Trophoblast cell (in vitro differentiated cells and primary cell): ENCODE measurements around the gene GATA3.
A peak's percentile ranks its signal among the peaks of the same experiment; 100 is the strongest.

Source experiments
- DNase-seq, 2 donors: peaks; one replicate each; pipeline ENCODE4 v3.0.0-alpha.2; 2016
- H2AFZ ChIP-seq: 2 replicates; pipeline ENCODE4 v1.6.1; 2013; ENCODE audit warnings: low read length, moderate library complexity, mild to moderate bottlenecking; ENCODE audit not compliant: insufficient read depth, poor library complexity
- H2AK5ac ChIP-seq: 2 replicates; pipeline ENCODE4 v1.6.1; 2013; ENCODE audit warnings: mild to moderate bottlenecking, low read length
- H2BK120ac ChIP-seq: 2 replicates; pipeline ENCODE4 v1.6.1; 2013; ENCODE audit warnings: low read length, mild to moderate bottlenecking, moderate library complexity; ENCODE audit not compliant: insufficient read depth, poor library complexity
- H2BK12ac ChIP-seq: 2 replicates; pipeline ENCODE4 v1.6.1; 2013; ENCODE audit warnings: mild to moderate bottlenecking, low read length, moderate library complexity
- H2BK5ac ChIP-seq: 2 replicates; pipeline ENCODE4 v1.6.1; 2013; ENCODE audit warnings: low read length, low read depth, moderate library complexity, mild to moderate bottlenecking; ENCODE audit not compliant: poor library complexity
- H3K14ac ChIP-seq: 2 replicates; pipeline ENCODE4 v1.6.1; 2013; ENCODE audit warnings: mild to moderate bottlenecking, low read length
- H3K18ac ChIP-seq: 2 replicates; pipeline ENCODE4 v1.6.1; 2013; ENCODE audit warnings: mild to moderate bottlenecking, low read length
- H3K23ac ChIP-seq: 2 replicates; pipeline ENCODE4 v1.6.1; 2013; ENCODE audit warnings: low read length
- H3K27ac ChIP-seq: 2 replicates; pipeline ENCODE4 v1.5.1; 2013; ENCODE audit warnings: low read depth, mild to moderate bottlenecking, inconsistent platforms, low read length, moderate library complexity
- H3K27me3 ChIP-seq: 2 replicates; pipeline ENCODE4 v1.6.1; 2013; ENCODE audit warnings: inconsistent platforms, mild to moderate bottlenecking, low read length, moderate library complexity; ENCODE audit not compliant: insufficient read depth
- H3K36me3 ChIP-seq, 2 experiments: 1 replicate in 1 of 2; 2 replicates in 1 of 2; pipeline ENCODE4 v1.6.1; 2013; ENCODE audit warnings: low read length in 2 of 2, mild to moderate bottlenecking in 2 of 2, moderate library complexity in 1 of 2; ENCODE audit not compliant: insufficient read depth in 2 of 2, control insufficient read depth in 1 of 2
- H3K4ac ChIP-seq: 2 replicates; pipeline ENCODE4 v1.6.1; 2013; ENCODE audit warnings: low read depth, mild to moderate bottlenecking, low read length, moderate library complexity
- H3K4me1 ChIP-seq, 2 experiments: 1 replicate in 1 of 2; 2 replicates in 1 of 2; pipeline ENCODE4 v1.6.1; 2013; ENCODE audit warnings: low read length in 2 of 2, mild to moderate bottlenecking in 2 of 2, moderate library complexity in 1 of 2; ENCODE audit not compliant: insufficient read depth in 2 of 2, control insufficient read depth in 1 of 2
- H3K4me2 ChIP-seq: 2 replicates; pipeline ENCODE4 v1.6.1; 2013; ENCODE audit warnings: inconsistent platforms, mild to moderate bottlenecking, low read length, moderate library complexity
- H3K4me3 ChIP-seq: 2 replicates; pipeline ENCODE4 v1.5.1; 2013; ENCODE audit warnings: mild to moderate bottlenecking, low read depth, low read length, inconsistent platforms
- H3K79me1 ChIP-seq: one replicate; pipeline ENCODE4 v1.6.1; 2013; ENCODE audit warnings: low read length
- H3K79me2 ChIP-seq: 2 replicates; pipeline ENCODE4 v1.6.1; 2013; ENCODE audit warnings: low read length, mild to moderate bottlenecking; ENCODE audit not compliant: control insufficient read depth, insufficient read depth, poor library complexity
- H3K9ac ChIP-seq: 2 replicates; pipeline ENCODE4 v1.6.1; 2013; ENCODE audit warnings: mild to moderate bottlenecking, low read length
- H3K9me3 ChIP-seq: 2 replicates; pipeline ENCODE4 v1.6.1; 2013; ENCODE audit warnings: low read depth, mild to moderate bottlenecking, control low read depth, inconsistent platforms, low read length; ENCODE audit not compliant: insufficient read depth
- H4K12ac ChIP-seq: 2 replicates; pipeline ENCODE4 v1.6.1; 2013; ENCODE audit warnings: low read depth, mild to moderate bottlenecking, low read length, moderate library complexity
- H4K8ac ChIP-seq: 2 replicates; pipeline ENCODE4 v1.6.1; 2013; ENCODE audit warnings: low read depth, mild to moderate bottlenecking, low read length, moderate library complexity
- H4K91ac ChIP-seq: one replicate; pipeline ENCODE4 v1.6.1; 2013; ENCODE audit warnings: low read depth, mild to moderate bottlenecking, low read length, moderate library complexity
- WGBS: extraction: QIAGEN DNeasy Blood & Tissue Kit; methylation state at CpG from one replicate; pipeline ENCODE4 v1.1.7; 2013; ENCODE audit warnings: missing lambda C conversion rate; ENCODE audit not compliant: insufficient read length, insufficient coverage; ENCODE audit errors: extremely low coverage; 5-methylcytosine and 5-hydroxymethylcytosine counted together

The GATA3 gene

DNA sequence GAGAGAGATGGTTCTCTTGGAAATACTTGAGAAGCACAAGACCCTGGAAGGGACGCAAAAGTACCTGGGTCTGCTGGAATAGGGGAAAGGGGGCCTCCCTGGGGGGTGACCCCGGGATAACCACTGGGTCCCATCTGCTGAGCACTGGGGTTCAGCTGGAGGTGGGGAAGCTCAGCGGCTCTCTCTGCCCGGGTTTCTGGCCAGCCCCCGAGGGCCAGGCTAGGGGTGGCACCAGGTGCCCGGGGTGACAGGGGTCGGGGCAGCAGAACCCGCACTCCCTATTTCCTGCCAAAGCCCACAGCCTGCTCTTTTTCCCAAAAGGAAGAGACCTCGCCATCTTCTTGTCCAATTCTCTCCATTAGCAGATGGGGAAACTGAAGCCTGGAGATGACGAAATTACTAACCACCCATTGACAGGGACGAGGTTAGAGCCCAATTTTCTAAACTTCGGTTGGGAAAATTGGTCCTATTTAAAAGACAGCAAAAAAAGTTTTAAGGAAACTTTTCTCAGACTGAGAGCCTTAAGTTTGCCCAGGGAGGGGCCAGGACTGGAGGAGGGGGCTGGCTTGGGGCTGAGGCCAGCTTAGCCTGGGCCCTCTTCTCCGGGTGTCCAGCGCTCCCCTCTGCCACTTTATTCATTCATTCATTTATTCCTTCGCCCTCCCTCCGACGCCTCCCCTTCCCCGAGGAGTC is 17.8 kb upstream of the GATA3 start:
- DNase-seq, result no peak
- Histone ChIP-seq H4K91ac (no peak overlapping the region), H2BK120ac (no peak overlapping the region), H4K12ac (no peak overlapping the region), H2AK5ac (no peak overlapping the region), H2BK12ac (no peak overlapping the region), H3K27ac (no peak overlapping the region), H3K4ac (no peak overlapping the region), H3K4me3 (no peak overlapping the region), H3K14ac (no peak overlapping the region), H4K8ac (no peak overlapping the region), H3K27me3 (peaks cover 69% of the 10 kb centered on the region), H3K79me1 (no peaks in the 10 kb centered on the region), H3K4me2 (no peak overlapping the region), H3K18ac (no peak overlapping the region), H3K79me2 (no peaks in the 10 kb centered on the region), H2AFZ (peak overlapping the region; percentile 52), H3K23ac (no peak overlapping the region), H3K36me3 (no peaks in the 10 kb centered on the region), H3K4me1 (peaks cover 14 to 20% of the 10 kb centered on the region in 2 experiments), H3K9me3 (peaks cover 2% of the 10 kb centered on the region), H2BK5ac (no peak overlapping the region), H3K9ac (no peak overlapping the region)
- no CpG with 5 or more reads among the region's 18 CpGs for WGBS

DNA sequence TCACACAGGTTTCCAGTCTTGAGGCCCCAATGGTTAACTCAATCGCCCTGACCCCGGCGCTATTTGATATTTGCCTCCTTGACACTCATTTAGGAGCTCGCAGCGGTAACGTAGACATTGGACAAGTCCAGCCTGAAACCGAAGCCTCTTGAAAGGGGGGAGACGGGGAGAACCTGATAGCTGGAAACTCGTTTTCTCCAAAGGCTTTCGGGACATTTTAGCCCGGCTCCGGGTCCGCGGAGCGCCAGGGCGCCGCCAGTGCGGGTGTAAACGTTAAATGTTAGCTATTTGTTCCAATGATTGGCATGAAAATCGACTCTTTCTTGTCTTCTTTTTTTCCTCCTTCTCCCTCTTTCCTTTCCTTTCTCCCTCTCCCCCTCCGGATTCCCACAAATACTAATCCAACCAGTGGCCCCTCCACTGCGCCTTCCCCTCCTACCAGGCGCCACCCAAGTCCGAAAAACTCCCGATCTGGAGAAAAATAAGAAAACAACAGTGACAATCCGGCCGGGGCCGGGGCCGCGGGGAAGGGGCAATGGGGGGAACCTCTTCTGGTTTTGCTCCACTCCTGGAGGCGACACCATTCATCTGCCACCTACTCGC is 17.2 kb upstream of the GATA3 start:
- no CpG with 5 or more reads among the region's 32 CpGs for WGBS
- peak in 1 of 2 donors; percentile 22 for DNase-seq
- H3K27ac ChIP-seq, result no peak overlapping the region

DNA sequence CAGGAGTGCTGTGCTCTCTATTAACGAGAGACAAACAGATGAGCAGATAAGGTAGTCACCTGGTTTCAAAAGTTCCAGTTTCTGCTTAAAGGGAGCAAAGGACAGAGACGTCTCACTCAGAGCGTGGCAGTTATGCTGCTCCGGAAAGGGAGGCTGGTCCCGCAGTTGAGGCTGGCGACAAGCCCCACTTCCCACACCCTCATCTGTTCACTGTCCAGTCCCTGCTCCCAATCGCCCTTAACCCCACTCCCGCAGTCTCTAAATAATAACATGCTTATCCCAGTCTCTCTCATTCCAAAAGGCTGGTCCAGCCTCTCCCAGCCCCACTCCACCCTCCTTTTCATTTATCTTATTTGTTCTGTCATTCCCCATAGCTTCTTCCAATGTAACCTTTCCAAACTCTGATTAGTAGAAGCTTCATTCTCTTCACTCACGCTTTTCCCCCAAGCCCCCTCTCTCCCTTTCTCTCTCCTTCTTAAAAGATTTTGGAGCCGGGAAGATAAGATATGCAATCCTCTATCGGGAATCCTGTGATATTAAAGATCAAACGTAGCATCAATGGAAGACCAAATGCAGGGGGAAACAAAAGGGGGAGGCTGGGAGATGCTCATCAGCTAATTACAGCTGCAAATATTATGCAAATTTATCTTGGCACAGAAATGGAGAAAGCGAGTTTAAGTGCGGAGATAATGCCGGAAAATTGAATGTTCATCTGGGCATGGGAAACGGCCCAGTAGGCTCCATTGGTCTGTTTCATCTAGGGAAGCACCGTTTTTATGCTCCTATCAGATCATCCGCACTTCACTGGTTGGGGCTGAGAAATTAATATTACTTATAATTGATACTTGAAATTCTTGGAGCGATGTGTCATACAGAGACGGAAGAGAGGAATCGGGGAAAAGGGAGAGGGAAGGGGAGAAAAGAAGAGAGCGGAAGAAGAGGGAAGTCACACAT is 16.3 kb upstream of the GATA3 start:
- no peak overlapping the region for H3K23ac ChIP-seq
- peaks cover 15 to 23% of the 10 kb centered on the region in 2 experiments for H3K4me1 ChIP-seq
- H2BK12ac ChIP-seq, result no peak overlapping the region
- no peak overlapping the region for H2BK120ac ChIP-seq
- no peak overlapping the region for H2AFZ ChIP-seq
- no peak overlapping the region for H3K27ac ChIP-seq
- H3K4ac ChIP-seq, result no peak overlapping the region
- no peak overlapping the region for H3K14ac ChIP-seq
- H2AK5ac ChIP-seq, result no peak overlapping the region
- H3K4me3 ChIP-seq, result no peak overlapping the region
- H4K12ac ChIP-seq, result no peak overlapping the region
- no peaks in the 10 kb centered on the region for H3K79me1 ChIP-seq
- peak in 1 of 2 donors; percentile 70 for DNase-seq
- peaks cover 4% of the 10 kb centered on the region for H3K9me3 ChIP-seq
- H3K18ac ChIP-seq, result no peak overlapping the region
- H2BK5ac ChIP-seq, result no peak overlapping the region
- no peaks in the 10 kb centered on the region for H3K79me2 ChIP-seq
- H3K4me2 ChIP-seq, result peak overlapping the region; percentile 13
- H3K27me3 ChIP-seq, result peaks cover 84% of the 10 kb centered on the region
- H3K9ac ChIP-seq, result no peak overlapping the region
- WGBS, result no CpG with 5 or more reads among the region's 22 CpGs
- no peak overlapping the region for H4K8ac ChIP-seq
- no peaks in the 10 kb centered on the region for H3K36me3 ChIP-seq
- no peak overlapping the region for H4K91ac ChIP-seq

More for the DNA sequence above, 17.2 kb upstream of the GATA3 start:
- H2BK5ac ChIP-seq, result no peak overlapping the region
- no peaks in the 10 kb centered on the region for H3K79me2 ChIP-seq
- no peak overlapping the region for H2BK12ac ChIP-seq
- peaks cover 14 to 20% of the 10 kb centered on the region in 2 experiments for H3K4me1 ChIP-seq
- no peak overlapping the region for H3K14ac ChIP-seq
- H3K9ac ChIP-seq, result no peak overlapping the region
- H3K4me3 ChIP-seq, result no peak overlapping the region
- no peaks in the 10 kb centered on the region for H3K36me3 ChIP-seq
- H3K18ac ChIP-seq, result no peak overlapping the region
- no peak overlapping the region for H3K23ac ChIP-seq
- no peak overlapping the region for H2BK120ac ChIP-seq
- peaks cover 4% of the 10 kb centered on the region for H3K9me3 ChIP-seq
- H3K4me2 ChIP-seq, result peak overlapping the region; percentile 30
- H2AK5ac ChIP-seq, result no peak overlapping the region
- no peaks in the 10 kb centered on the region for H3K79me1 ChIP-seq
- H2AFZ ChIP-seq, result peak overlapping the region; percentile 52
- peaks cover 75% of the 10 kb centered on the region for H3K27me3 ChIP-seq
- no peak overlapping the region for H3K4ac ChIP-seq
- no peak overlapping the region for H4K91ac ChIP-seq
- H4K12ac ChIP-seq, result no peak overlapping the region
- no peak overlapping the region for H4K8ac ChIP-seq

DNA sequence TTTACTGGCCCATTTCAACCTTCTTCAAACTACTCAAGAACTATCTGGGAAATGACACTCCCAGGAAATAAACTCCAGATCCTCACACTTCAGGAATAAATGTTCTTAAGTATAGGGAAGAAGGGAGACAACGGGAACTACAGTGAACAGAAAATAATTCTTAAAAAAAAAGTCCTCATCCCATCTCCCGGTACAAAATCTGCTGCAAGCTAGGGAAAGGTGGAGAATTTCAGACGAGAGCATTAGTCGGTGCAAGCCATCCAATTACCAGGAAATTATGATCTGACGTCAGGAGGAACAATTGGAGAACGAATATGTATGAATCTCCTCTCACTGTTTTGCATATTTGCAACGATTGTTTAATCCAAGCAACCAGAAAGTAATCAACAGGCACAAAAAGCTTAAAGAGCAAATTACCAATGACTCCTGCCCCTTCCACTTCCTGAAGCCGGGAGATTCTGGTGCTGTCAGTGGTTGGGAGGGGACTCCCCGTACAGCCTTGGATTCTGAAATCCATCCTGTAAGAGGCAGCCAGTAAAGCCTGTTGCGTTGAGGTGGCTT is 15.1 kb upstream of the GATA3 start:
- no peak overlapping the region for H2BK5ac ChIP-seq
- H2AFZ ChIP-seq, result no peak overlapping the region
- DNase-seq, result peak in 1 of 2 donors; percentile 7
- H3K14ac ChIP-seq, result no peak overlapping the region
- peaks cover 3% of the 10 kb centered on the region for H3K79me1 ChIP-seq
- H3K36me3 ChIP-seq, result no peaks in the 10 kb centered on the region
- H2AK5ac ChIP-seq, result no peak overlapping the region
- no CpG with 5 or more reads among the region's 10 CpGs for WGBS
- peaks cover 23 to 26% of the 10 kb centered on the region in 2 experiments for H3K4me1 ChIP-seq
- peaks cover 81% of the 10 kb centered on the region for H3K27me3 ChIP-seq
- H4K91ac ChIP-seq, result no peak overlapping the region
- H4K8ac ChIP-seq, result no peak overlapping the region
- no peak overlapping the region for H4K12ac ChIP-seq
- peaks cover 8% of the 10 kb centered on the region for H3K9me3 ChIP-seq
- no peak overlapping the region for H3K18ac ChIP-seq
- no peak overlapping the region for H3K23ac ChIP-seq
- H3K79me2 ChIP-seq, result no peaks in the 10 kb centered on the region
- no peak overlapping the region for H3K9ac ChIP-seq
- no peak overlapping the region for H2BK120ac ChIP-seq
- no peak overlapping the region for H3K4me3 ChIP-seq
- H3K27ac ChIP-seq, result no peak overlapping the region
- no peak overlapping the region for H3K4me2 ChIP-seq
- H2BK12ac ChIP-seq, result no peak overlapping the region
- H3K4ac ChIP-seq, result no peak overlapping the region
